CD4-positive, alpha-beta T cell treated with Interleukin-2 at 100 ng/mL for 4 hours (primary cell): ENCODE results near the gene EDA.

Experiments
- DNase-seq: peaks from one replicate; pipeline ENCODE4 v3.0.0-alpha.2; 2020; ENCODE audit warnings: low spot score

The EDA gene

DNA sequence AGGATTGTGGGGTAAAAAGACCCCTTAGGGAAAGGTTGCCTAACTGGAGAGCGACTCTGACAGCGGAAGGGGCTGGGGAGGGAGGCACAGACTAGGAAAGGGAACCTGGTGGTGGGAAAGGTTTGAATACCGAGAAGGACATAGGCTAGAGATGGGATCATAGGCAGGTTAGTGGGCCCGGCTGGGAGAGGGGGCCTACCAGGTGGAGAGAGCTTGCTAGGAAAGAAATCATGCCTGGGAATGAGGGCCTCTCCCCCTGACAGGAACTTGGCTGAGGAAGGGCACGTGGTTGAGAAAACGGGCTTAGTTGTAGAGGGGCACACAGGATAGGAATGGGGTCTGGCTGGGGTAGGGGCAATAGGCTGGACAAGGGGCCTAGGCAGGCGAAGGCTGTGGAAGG lies 450.7 kb downstream of the EDA start:
- DNase-seq: no peak

GRCh38 chrX:70079297-70079696 lies 463.4 kb downstream of the EDA start:
- no peak for DNase-seq

GRCh38 chrX:70079870-70080269 lies 464.0 kb downstream of the EDA start:
- DNase-seq: no peak

- no peak for DNase-seq
Observed at GRCh38 chrX:70082723-70083122, 466.8 kb downstream of the EDA start.

DNA sequence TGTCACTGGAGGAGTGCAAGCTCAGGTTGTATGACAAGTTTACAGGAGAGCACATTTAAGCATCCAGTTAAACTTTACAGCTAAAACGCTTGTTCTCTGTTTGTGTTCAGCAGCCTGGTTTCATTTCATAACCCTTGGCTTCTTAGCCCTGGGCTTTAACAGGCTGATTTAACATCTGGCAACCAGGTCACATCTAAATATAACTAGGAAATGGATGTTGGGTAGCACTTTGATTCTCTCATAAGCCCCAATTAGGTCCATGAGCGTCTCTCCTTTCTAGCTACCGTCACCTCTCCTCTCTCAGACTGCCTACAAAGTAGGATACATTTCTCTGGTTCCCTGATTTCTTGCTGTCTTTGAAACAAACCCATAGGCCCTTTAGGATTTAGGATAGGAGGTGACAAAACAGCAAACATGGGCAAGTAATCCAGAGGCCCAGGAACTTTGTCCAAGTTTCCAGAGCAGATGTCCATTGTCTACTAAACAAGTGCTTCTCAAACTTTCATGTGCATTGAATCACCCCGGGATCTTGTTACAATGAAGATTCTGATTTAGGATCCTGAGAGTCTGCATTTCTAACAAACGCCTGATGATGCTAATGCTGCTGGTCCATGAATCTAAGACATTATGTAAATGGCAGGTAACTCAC lies 468.8 kb downstream of the EDA start:
- DNase-seq: no peak

DNA sequence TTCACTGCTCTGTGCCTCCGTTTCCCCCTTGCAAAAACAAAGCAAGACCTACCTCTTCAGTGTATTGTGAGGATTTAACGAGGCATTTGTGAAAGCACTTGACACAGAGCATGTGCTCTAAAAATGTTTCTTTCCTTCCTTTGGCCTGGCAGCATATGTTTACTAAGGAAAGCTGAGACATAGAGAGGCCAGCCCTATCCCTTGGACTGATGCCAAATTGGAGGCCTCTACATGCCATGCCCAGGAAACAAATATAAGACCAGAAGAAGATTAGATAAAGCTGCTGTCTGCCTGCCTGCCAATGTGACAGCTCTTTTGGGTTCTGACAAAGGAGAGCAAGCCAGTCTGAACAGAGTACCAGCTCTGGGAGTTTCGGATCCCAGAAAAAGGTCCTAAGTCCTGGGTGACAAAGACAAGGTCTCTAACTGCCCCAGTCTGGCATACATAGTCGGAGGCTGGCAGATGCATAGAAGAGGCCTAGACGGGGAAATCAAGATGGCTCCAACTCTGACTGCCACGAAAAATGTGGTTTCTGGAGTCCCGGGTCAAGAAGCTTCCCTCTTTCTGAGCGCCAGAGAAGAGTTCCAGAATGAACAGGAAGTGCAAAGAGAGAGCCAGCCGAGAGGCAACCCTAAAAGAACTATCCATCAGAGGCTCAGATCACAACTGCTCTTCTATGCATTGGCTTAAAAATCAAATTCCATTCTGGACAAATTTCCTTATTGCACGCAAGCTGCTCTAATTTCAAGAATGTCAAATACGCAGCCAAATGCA lies 472.1 kb downstream of the EDA start:
- DNase-seq: no peak

- no peak for DNase-seq
Observed at GRCh38 chrX:70088751-70089150, 472.8 kb downstream of the EDA start.
